GM21723 (cell line): Measurements from ENCODE around the gene RAD51B.

ENCODE experiments used
- ATAC-seq: cut with Tn5 transposase; IDR thresholded peaks from one replicate; pipeline ENCODE4 v1.9.1; 2021; ENCODE audit warnings: mild to moderate bottlenecking, moderate library complexity; ENCODE audit not compliant: unreplicated experiment

Gene RAD51B

GRCh38 chr14:68343534-68344118 lies 524.0 kb downstream of the RAD51B start:
- no peak for ATAC-seq

GRCh38 chr14:68345738-68346137 lies 526.2 kb downstream of the RAD51B start:
- no peak for ATAC-seq

GRCh38 chr14:68346556-68347343 lies 527.2 kb downstream of the RAD51B start:
- ATAC-seq = no peak

- no peak for ATAC-seq
Measured at GRCh38 chr14:68349900-68350629, 530.5 kb downstream of the RAD51B start.

GRCh38 chr14:68355415-68355814 lies 535.8 kb downstream of the RAD51B start:
- no peak for ATAC-seq

- ATAC-seq = no peak
Measured at GRCh38 chr14:68357777-68358176, 538.2 kb downstream of the RAD51B start.

GRCh38 chr14:68358500-68358899 lies 538.9 kb downstream of the RAD51B start:
- no peak for ATAC-seq

- no peak for ATAC-seq
Measured at GRCh38 chr14:68359022-68359836, 539.6 kb downstream of the RAD51B start.

GRCh38 chr14:68359837-68360552 lies 540.4 kb downstream of the RAD51B start:
- ATAC-seq = no peak

- no peak for ATAC-seq
Measured at GRCh38 chr14:68361231-68361630, 541.7 kb downstream of the RAD51B start.

GRCh38 chr14:68362846-68363245 lies 543.3 kb downstream of the RAD51B start:
- ATAC-seq = no peak

- ATAC-seq = no peak
Measured at GRCh38 chr14:68363466-68363842, 543.9 kb downstream of the RAD51B start.

- ATAC-seq = no peak
Measured at GRCh38 chr14:68363843-68364767, 544.5 kb downstream of the RAD51B start.

GRCh38 chr14:68364792-68365192 lies 545.2 kb downstream of the RAD51B start:
- no peak for ATAC-seq

- ATAC-seq = no peak
Measured at GRCh38 chr14:68365228-68365627, 545.6 kb downstream of the RAD51B start.

- ATAC-seq = no peak
Measured at GRCh38 chr14:68366656-68367055, 547.1 kb downstream of the RAD51B start.

GRCh38 chr14:68367536-68367935 lies 548.0 kb downstream of the RAD51B start:
- no peak for ATAC-seq

- ATAC-seq = peak; percentile 52
Measured at GRCh38 chr14:68368850-68369249, 549.3 kb downstream of the RAD51B start.

- peak; percentile 59 for ATAC-seq
Measured at GRCh38 chr14:68369281-68370056, 549.9 kb downstream of the RAD51B start.
